ENCODE data around the gene ZNF608.

ZNF608 gene

DNA sequence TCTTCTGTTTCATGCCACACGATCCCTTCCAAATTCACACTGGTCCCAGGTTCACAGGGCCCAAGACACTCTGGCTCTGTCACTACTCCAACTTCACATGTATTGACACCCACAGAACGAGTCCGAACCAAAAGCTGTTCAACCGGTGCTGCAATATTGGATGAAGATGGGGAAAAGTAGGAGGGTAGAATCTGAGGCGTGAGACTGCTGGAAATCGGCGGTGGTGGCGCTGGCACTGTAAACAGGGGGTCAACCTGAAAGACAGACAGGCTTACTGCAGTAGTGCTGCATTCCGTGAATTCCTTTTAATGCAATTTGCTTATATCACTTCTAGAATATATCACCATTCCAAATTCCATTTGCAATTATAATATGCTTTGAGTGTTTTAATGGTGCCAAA is 45.4 kb downstream of the ZNF608 start:
- no peak for DNase-seq (ENCODE audit: low read depth)
- H3K4me3 ChIP-seq (ENCODE audit: low read depth, low read length), result no peak overlapping the region

DNA sequence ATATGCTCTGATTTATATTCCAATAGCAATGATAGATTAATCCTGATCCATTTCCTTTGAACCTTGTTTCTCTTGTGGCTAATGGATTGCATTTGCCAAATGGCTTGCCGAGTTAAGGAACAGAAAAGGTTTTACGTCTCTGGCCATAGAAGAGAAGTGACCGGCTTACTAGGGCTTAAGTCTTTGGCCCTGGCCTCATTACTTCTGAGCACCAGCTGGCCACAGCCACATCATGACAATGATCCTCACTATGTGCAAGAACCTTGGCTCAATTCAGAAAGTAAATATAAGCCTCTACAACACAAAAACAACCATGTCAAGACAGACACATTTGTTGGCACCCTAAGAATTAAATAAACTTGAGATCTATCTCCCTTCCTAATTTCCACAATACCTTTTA is 46.1 kb downstream of the ZNF608 start:
- no peak overlapping the region for H3K4me3 ChIP-seq (ENCODE audit: low read depth, low read length)
- no peak for DNase-seq (ENCODE audit: low read depth)

DNA sequence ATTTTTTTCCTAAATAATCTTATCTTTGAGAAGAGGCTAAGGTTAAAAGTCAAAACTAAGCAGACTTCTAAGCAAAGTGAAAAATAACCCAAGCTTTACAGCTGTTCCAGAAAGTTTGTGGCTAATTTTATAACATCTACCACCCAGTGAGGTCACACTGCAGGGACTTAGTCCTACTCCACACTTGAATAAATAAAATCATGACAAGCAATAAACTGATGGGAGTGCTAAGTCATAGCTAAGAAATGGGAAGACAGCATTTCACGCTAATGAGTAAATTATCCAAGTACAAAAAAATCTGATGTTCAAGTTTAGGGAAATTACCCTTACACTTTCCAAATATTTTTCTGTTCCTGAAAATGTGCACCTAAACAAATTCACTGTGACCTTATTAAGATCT is 47.7 kb downstream of the ZNF608 start:
- H3K4me3 ChIP-seq (ENCODE audit: low read depth, low read length), result no peak overlapping the region
- no peak for DNase-seq (ENCODE audit: low read depth)

DNA sequence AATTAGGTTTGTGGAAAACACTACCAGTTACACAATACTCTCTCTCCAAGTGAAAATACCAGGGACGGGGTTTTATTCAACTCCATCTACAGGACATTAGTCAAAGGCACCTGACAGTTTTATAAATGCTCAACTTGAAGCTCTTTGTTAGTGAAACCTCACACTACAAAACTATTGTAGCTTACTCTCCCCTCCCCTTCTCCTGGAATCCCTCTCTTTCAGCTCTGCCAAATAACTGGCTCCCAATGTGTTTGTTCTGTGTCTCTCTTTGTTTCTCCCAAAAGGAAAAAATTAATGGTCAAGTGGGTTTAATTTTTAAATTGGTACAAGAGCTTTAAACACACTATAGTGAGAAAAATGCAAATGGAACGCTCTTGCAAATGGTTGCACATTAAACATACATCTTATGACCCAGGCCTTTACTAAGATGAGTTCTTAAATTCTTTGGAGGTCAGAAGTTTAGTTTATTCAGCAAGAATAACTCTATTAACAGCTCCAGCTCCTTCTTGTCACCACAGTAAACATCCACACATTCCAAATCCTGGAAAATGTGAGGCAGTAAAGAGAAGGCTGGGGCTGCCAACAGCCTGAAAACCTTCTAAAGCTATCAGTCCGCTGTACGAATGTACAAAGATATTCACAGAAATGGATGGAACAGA is 48.4 kb downstream of the ZNF608 start:
- H3K4me3 ChIP-seq (ENCODE audit: low read depth, low read length), result no peak overlapping the region
- DNase-seq (ENCODE audit: low read depth), result no peak

DNA sequence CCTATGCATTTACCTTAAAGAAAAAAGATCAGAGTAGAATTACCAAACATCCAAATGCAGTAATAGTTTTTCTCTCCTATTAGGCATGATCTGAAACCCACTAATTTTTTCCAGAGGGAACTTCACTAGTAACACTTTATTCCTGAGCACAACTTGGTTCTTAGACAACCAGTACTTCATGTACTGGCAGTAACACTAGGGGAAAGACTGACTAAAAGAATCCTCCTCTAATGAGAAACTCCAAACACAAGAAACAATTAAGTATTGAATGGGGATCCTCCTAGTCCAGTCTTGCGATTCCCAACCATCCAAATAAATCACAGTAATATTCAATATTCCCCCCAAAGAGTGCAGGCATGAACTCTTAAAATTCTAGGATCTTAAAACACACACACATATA is 48.9 kb downstream of the ZNF608 start:
- no peak for DNase-seq (ENCODE audit: low read depth)
- no peak overlapping the region for H3K4me3 ChIP-seq (ENCODE audit: low read depth, low read length)

DNA sequence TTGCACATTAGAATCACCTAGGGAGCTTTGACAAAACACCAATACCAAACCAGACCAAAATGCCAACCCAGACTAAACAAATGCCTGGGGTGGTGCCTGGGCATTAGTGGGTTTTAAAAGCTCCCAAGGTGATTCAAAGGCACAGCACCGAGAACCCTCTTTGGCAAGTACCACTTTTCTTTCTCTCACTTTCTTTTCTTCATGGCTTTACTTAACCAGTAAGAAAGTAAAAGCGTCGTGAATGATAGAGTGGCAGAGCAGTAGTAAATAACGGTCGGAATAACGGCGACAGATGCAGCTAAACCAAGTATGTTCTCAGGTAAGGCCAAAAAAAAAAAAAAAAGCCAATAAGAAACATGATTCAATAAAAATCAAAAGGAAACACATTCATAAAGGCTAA is 49.5 kb downstream of the ZNF608 start:
- DNase-seq (ENCODE audit: low read depth), result no peak
- no peak overlapping the region for H3K4me3 ChIP-seq (ENCODE audit: low read depth, low read length)
